IPS DF 6.9 (cell line): ENCODE measurements around the gene VEPH1.

Source experiments
- DNase-seq: peaks from one replicate; pipeline ENCODE4 v3.0.0-alpha.2; 2013; ENCODE audit warnings: low read depth, low spot score
- H3K27ac ChIP-seq: one replicate; pipeline ENCODE4 v1.5.1; 2013; ENCODE audit warnings: low read length, control low read depth
- H3K27me3 ChIP-seq: 2 replicates; pipeline ENCODE4 v1.6.1; 2013; ENCODE audit warnings: mild to moderate bottlenecking, low read length; ENCODE audit not compliant: control insufficient read depth, insufficient read depth
- H3K36me3 ChIP-seq: 2 replicates; pipeline ENCODE4 v1.6.1; 2013; ENCODE audit warnings: low read length; ENCODE audit not compliant: control insufficient read depth, insufficient read depth
- H3K4me1 ChIP-seq: 2 replicates; pipeline ENCODE4 v1.6.1; 2013; ENCODE audit warnings: low read length; ENCODE audit not compliant: control insufficient read depth, insufficient read depth
- H3K4me3 ChIP-seq: 2 replicates; pipeline ENCODE4 v1.5.1; 2013; ENCODE audit warnings: mild to moderate bottlenecking, low read length
- H3K9me3 ChIP-seq: 2 replicates; pipeline ENCODE4 v1.6.1; 2013; ENCODE audit warnings: low read length, inconsistent platforms; ENCODE audit not compliant: control insufficient read depth, insufficient read depth
- WGBS: extraction: QIAGEN DNeasy Blood & Tissue Kit; methylation state at CpG from one replicate; pipeline ENCODE4 v1.1.7; 2013; ENCODE audit warnings: mixed read lengths, missing lambda C conversion rate; ENCODE audit not compliant: insufficient read length, insufficient coverage; 5-methylcytosine and 5-hydroxymethylcytosine counted together

The VEPH1 gene

DNA sequence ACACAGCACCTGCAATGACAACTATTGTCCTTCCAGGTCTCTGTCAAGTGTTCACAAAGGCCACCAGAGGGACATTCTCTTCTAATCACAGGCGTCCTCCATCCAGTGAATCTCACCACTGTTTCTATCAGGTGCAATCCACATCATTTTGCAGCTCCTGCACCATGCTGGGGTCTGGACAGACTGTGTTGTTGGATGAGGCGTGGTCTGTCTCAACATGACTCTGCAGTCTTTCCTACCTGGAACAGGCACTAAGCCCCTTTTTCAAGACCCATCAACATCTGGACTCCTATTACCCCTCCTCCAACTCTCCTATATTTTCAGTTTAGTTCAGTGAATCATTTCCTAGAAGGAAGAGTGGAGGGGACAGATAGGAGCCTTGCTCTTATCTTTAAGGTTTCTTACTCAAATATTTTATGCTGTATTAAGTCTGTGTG lies 31.5 kb upstream of the VEPH1 start:
- H3K4me1 ChIP-seq = 0 out of 2 replicates have a peak, but pooled peaks cover 1% of the 10 kb centered on the region

DNA sequence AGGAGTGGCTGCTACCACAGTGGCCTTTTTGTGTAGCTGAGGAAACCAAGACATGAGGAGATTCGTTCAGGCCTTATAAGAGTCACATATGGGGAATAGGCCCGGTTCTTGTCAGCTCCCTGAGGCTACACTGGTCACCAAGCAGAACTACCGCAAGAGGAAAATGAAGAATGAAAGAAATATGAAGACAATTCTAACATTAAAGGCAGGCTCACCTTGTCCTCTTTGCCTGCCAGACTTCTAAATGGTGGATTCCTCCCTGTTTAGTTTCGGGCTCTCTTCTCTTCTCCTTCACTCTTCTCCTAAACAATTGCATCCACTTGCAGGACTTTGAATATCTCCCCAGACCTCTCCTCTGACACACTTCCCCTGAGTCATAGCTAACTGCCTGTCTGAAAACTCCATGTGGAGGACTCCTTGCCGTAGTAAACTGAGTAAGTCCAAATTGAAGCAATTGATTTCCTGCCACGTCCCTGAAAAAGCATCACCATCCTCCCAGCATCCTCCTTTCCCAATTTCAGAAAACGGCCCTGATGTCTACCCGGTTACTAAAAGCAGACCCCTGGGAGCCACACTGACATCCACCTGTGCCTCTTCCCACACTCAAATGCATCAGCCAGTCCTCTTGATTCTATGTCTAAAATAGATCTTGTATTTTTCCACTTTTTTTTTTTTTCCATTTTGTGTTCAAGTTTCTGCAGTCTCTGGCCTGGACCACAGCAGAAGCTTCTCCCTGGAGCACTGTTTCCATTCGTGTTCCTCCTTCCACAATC lies 30.3 kb upstream of the VEPH1 start:
- no CpG with 5 or more reads among the region's 9 CpGs for WGBS
- H3K27me3 ChIP-seq = no peaks in the 10 kb centered on the region
- H3K36me3 ChIP-seq = no peaks in the 10 kb centered on the region
- H3K4me3 ChIP-seq = no peak overlapping the region
- H3K27ac ChIP-seq = no peak overlapping the region
- H3K9me3 ChIP-seq = no peaks in the 10 kb centered on the region
- DNase-seq = no peak
- H3K4me1 ChIP-seq = 0 out of 2 replicates have a peak, but pooled peaks cover 1% of the 10 kb centered on the region

More for the DNA sequence above, 31.5 kb upstream of the VEPH1 start:
- Histone ChIP-seq H3K27me3 (no peaks in the 10 kb centered on the region; the same call in 1 of the 2 replicates), H3K36me3 (no peaks in the 10 kb centered on the region), H3K27ac (no peak overlapping the region), H3K4me3 (no peak overlapping the region), H3K9me3 (no peaks in the 10 kb centered on the region)
- WGBS = no CpG with 5 or more reads among the region's 2 CpGs
- DNase-seq = no peak

DNA sequence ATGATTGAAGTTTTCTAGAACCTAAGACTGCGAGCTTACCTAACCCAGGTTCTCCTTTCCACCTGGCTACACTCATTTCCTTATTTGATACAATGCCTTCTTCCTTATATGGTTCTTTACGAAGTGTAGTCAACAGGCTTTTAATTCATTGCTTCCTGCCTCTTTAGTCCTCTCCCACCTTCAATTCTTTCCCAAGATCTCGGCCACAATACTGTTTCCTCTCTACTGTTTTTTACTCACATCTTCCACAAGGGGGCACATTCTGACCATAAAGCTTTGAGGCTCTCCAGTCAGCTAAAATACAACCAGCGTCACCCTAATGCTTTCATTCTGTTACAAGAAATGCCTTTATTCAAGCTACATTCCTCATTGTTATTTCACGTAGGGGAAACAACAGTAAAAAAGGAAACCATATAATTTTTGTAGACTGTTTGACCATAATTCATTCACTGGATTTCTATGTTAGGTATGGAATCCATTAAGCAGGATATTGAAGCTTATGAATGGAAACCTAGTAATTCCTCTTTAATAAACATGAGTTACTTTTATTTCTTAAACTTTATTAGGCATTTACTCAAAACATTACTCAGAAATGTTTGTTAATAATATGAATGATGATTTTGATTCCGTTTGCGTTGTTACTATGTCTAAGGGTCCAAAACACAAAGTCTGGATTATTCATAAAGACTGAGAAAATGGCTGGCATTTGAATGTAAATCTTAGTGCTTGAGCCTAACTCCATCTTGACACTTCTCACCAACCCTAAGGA lies 29.5 kb upstream of the VEPH1 start:
- 0 out of 2 replicates have a peak, but pooled peaks cover 1% of the 10 kb centered on the region for H3K4me1 ChIP-seq
- no peaks in the 10 kb centered on the region for H3K36me3 ChIP-seq
- no peaks in the 10 kb centered on the region for H3K9me3 ChIP-seq
- H3K4me3 ChIP-seq = no peak overlapping the region
- DNase-seq = peak; percentile 71
- H3K27ac ChIP-seq = no peak overlapping the region
- no CpG with 5 or more reads among the region's 7 CpGs for WGBS
- H3K27me3 ChIP-seq = no peaks in the 10 kb centered on the region

DNA sequence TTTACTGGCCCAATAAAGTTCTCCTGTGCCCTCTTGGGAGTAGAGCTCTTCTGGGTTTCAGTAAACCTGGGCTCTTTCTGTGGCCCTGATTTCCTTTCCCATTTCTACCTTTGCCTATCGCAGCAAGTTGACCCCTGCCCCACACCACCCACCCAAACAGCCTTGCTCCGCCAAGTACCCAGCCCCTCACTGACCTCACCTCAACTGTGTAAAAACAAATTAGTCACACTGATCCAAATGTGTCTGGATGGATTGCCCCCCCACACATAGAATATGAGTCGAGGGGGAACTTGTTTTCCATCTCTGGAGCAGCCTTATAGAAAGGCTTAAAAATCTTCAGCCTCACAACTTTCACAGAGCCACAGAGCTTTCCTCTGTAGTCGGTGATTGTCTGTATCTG lies 28.6 kb upstream of the VEPH1 start:
- WGBS = no CpG with 5 or more reads among the region's 4 CpGs
- Histone ChIP-seq H3K4me1 (0 out of 2 replicates have a peak, but pooled peaks cover 1% of the 10 kb centered on the region), H3K4me3 (no peak overlapping the region), H3K36me3 (no peaks in the 10 kb centered on the region), H3K9me3 (no peaks in the 10 kb centered on the region), H3K27me3 (no peaks in the 10 kb centered on the region), H3K27ac (no peak overlapping the region)
- no peak for DNase-seq

DNA sequence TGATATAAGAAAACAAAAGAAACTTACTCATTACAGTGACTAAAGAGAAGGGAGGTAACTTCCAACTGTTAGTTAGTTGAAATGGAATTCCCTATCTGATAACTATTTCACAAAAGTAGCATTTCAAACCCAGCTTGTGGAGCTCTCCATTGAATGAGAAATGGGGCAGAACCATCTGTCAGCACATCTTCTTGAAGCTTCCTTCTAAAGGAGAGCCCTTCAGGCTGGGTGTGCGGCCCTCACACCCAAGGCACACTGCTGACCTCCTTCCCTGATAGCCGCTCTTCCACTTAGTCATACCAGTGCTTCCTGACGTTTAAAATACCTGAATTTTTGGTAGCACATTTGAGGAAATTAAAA lies 28.1 kb upstream of the VEPH1 start:
- Histone ChIP-seq H3K4me1 (0 out of 2 replicates have a peak, but pooled peaks cover 1% of the 10 kb centered on the region), H3K27ac (no peak overlapping the region), H3K27me3 (no peaks in the 10 kb centered on the region), H3K9me3 (no peaks in the 10 kb centered on the region), H3K36me3 (no peaks in the 10 kb centered on the region), H3K4me3 (no peak overlapping the region)
- no peak for DNase-seq
- WGBS = no CpG with 5 or more reads among the region's 3 CpGs

DNA sequence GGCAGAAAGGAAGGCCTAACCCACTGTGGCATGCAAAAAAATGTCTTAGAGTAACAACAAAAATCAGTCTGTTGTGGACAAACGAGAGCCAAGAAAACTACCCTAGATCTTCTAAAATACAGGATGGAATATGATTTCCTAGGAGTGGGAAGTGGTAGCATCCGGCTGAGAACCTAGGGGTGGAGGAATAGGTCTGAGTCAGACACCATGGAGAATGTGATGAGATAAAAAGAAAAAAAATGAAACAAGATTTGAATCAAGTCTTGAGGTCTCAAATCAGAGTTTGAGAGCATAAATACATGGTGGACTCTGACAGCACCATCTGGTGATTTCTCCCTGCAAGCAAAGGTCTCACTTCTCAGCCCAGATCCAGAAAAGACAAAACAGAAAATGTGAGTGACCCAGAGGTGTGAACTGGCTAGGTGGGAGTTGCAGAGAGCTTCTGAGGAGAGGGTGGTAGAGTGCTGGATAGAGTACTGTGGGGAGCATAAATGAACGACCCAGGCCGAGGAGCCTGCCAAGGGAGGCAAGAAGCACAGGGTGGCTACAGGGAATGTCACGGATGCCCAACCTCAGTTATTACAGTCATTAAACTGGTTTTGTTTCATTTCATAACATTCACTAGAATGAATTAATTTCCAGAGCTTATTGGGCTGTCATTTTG lies 27.6 kb upstream of the VEPH1 start:
- H3K9me3 ChIP-seq = no peaks in the 10 kb centered on the region
- no peak overlapping the region for H3K4me3 ChIP-seq
- no peak overlapping the region for H3K27ac ChIP-seq
- H3K27me3 ChIP-seq = no peaks in the 10 kb centered on the region
- no peaks in the 10 kb centered on the region for H3K36me3 ChIP-seq
- 0 out of 2 replicates have a peak, but pooled peaks cover 1% of the 10 kb centered on the region for H3K4me1 ChIP-seq
- WGBS = no CpG with 5 or more reads among the region's 5 CpGs
- no peak for DNase-seq

DNA sequence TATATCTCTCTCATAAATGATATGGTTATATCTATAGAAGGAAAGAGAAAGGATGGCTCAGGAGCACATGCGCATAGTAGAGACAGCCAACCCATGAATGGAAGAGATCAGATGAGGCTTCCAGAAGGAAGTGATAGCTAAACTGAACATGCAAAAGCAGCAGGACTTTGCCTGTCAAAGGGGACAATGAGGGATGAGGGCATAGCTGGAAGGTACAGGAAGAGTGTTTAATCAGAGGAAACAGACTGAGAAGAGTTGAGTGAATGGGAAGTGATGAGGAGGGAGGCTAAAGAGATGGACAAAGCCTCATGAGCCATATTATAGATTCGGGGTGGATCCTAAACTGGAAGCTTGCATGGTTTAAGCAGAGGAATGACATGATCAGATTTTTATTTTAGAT lies 26.5 kb upstream of the VEPH1 start:
- no peak for DNase-seq
- WGBS = no CpG with 5 or more reads among the region's 2 CpGs
- no peaks in the 10 kb centered on the region for H3K27me3 ChIP-seq
- H3K4me1 ChIP-seq = 0 out of 2 replicates have a peak, but pooled peaks cover 1% of the 10 kb centered on the region
- H3K9me3 ChIP-seq = no peaks in the 10 kb centered on the region
- no peak overlapping the region for H3K27ac ChIP-seq
- H3K4me3 ChIP-seq = no peak overlapping the region
- no peaks in the 10 kb centered on the region for H3K36me3 ChIP-seq

DNA sequence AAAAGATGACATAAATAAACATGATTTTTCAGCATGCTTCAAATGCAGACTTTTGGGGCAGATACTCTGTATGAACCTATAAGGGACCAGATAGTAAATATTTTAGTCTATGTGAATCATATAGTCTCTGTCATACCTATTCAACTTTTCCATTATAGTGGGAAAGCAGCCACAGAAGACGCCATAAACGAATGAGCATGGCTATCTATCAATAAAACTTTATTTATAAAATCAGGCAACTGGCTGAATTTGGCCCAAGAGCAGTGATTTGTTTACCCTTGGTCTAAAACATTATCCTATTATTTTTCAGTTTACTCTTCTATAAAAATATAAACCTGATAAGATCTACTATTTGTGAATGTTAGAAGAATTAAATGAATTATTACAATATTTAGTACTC lies 25.9 kb upstream of the VEPH1 start:
- H3K27me3 ChIP-seq = no peaks in the 10 kb centered on the region
- H3K4me1 ChIP-seq = 0 out of 2 replicates have a peak, but pooled peaks cover 1% of the 10 kb centered on the region
- DNase-seq = no peak
- no peaks in the 10 kb centered on the region for H3K36me3 ChIP-seq
- no peak overlapping the region for H3K4me3 ChIP-seq
- no peaks in the 10 kb centered on the region for H3K9me3 ChIP-seq
- WGBS = no CpG with 5 or more reads among the region's 2 CpGs
- no peak overlapping the region for H3K27ac ChIP-seq

DNA sequence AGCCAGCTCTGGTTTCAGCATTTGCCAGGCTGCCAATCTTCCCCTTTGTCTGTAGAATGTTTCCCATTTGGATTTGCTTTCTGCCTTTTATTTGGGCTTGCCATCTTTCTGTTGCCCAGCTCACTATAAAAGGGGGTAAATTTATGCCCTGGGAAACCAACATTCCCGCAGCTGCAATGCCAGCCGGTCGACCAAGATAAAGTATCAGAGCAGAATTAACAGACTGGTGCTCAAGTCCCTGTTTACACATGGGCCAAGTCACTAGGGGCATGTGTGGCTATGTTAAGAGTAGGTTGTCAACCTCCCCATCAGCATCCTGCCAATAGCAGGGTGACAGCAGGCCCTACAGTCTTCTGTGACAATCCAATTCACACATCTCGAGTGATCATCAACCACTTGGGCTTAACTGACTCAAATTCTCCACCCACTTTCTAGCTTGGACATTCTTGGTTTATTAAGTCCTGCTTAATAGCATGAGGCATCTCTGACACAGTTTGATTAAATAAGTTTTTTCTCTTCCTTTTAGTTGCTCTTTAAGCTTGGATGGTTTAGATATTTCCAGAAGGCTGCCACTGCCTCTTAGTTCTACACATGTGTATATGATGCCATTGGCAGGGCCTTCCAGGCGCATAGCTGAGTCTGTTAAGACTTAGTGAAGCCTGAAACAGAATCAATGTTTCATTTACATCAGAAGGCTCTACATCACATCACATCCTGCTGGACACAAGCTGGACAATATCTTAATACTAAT lies 24.1 kb upstream of the VEPH1 start:
- no peak for DNase-seq
- Histone ChIP-seq H3K27ac (no peak overlapping the region), H3K27me3 (no peaks in the 10 kb centered on the region), H3K36me3 (no peaks in the 10 kb centered on the region), H3K9me3 (no peaks in the 10 kb centered on the region), H3K4me3 (no peak overlapping the region), H3K4me1 (no peaks in the 10 kb centered on the region)
- WGBS = no CpG with 5 or more reads among the region's 5 CpGs

DNA sequence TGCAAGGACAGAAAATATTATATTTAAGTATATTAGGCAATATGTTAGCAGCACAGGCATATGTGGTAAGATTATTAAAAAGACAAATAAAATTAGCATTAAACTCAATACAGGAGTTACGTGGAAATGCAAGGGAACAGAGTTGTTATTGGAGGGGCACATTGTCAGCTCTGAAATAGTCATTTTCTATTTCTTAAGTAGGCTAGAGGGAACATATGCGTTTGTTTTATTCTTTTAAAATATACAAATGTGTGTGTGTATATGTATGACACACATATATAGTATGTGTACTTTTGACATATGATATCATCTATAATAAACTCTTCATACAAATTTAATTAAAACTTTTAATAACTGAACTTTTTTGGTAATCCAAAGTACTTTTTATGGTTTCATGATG lies 22.8 kb upstream of the VEPH1 start:
- Histone ChIP-seq H3K4me1 (no peaks in the 10 kb centered on the region), H3K27me3 (no peaks in the 10 kb centered on the region), H3K27ac (no peak overlapping the region), H3K9me3 (no peaks in the 10 kb centered on the region), H3K36me3 (no peaks in the 10 kb centered on the region), H3K4me3 (no peak overlapping the region)
- no peak for DNase-seq
- WGBS = no CpG with 5 or more reads among the region's 2 CpGs
